A549 (cell line): ENCODE data around the gene HOXA4. TPM values are rescaled to one million over a fixed set of nuclear protein-coding genes. Genes with fewer than 3 reads are reported as not detected.

ENCODE experiments used
- ATAC-seq, 2 experiments: fragments of 200-7000 bp in 1 of 2; fragments of >200 bp in 1 of 2; cut with Nextera tagmentation in 1 of 2; cut with Tn5 transposase in 1 of 2; 3 replicates each; pipeline versions ENCODE4 v1.8.0 to v1.9.1; 2018 to 2020; ENCODE audit warnings: mild to moderate bottlenecking in 1 of 2, moderate library complexity in 1 of 2
- CTCF ChIA-PET: fragments of 300-600 bp; sonication (Branson Sonifier 250); formaldehyde crosslinking; extraction: SDS; loops from one replicate; lab custom pipeline; 2021; ENCODE audit warnings: antibody characterized with exemption, inconsistent platforms; lab: Yijun Ruan, JAX
- POLR2A ChIA-PET: fragments of 350-600 bp; formaldehyde crosslinking; extraction: SDS; loops from one replicate; lab custom pipeline; 2021; ENCODE audit warnings: antibody characterized with exemption, inconsistent platforms; lab: Yijun Ruan, JAX
- DNase-seq, 2 experiments: peaks; one replicate each; pipeline versions ENCODE4 v3.0.0 to v3.0.0-alpha.2; 2011 to 2016; ENCODE audit warnings: low read depth in 1 of 2, low spot score in 1 of 2
- FAIRE-seq: peaks from 2 replicates; lab custom pipeline; 2011; peaks lifted over from hg19 to GRCh38; lab: Jason Lieb, UNC
- H3K27ac ChIP-seq, 2 experiments: fragments of >200 bp; sonication (Bioruptor Twin); formaldehyde crosslinking; 3 replicates each; pipeline ENCODE4 v1.5.1; 2016 to 2017
- H3K4me1 ChIP-seq: fragments of >200 bp; sonication (Bioruptor Twin); formaldehyde crosslinking; 3 replicates; pipeline ENCODE4 v1.6.1; 2016
- H3K4me2 ChIP-seq: fragments of >200 bp; sonication (Bioruptor Twin); formaldehyde crosslinking; 3 replicates; pipeline ENCODE4 v1.6.1; 2016
- H3K4me3 ChIP-seq: fragments of >200 bp; sonication (Bioruptor Twin); formaldehyde crosslinking; 3 replicates; pipeline ENCODE4 v1.5.1; 2016
- H3K9me3 ChIP-seq: fragments of >200 bp; sonication (Bioruptor Twin); formaldehyde crosslinking; 3 replicates; pipeline ENCODE4 v1.6.1; 2016
- BCL3 ChIP-seq: fragments of >200 bp; sonication (Bioruptor Twin); formaldehyde crosslinking; IDR thresholded peaks from 3 replicates; pipeline ENCODE4 v1.6.1; 2016
- CHD2 ChIP-seq: fragments of 150-350 bp; IDR thresholded peaks from 2 replicates; pipeline ENCODE4 v1.6.1; 2014; ENCODE audit warnings: low read length; ENCODE audit not compliant: partially characterized antibody
- CHD4 ChIP-seq: fragments of 200-600 bp; sonication (generic); IDR thresholded peaks from 2 replicates; pipeline ENCODE4 v1.6.1; 2016; ENCODE audit warnings: antibody characterized with exemption, mild to moderate bottlenecking, borderline replicate concordance
- EHMT2 ChIP-seq: fragments of 200-600 bp; sonication (generic); IDR thresholded peaks from 2 replicates; pipeline ENCODE4 v1.6.1; 2016; ENCODE audit warnings: antibody characterized with exemption, low read depth, mild to moderate bottlenecking, moderate library complexity
- EP300 ChIP-seq, 2 experiments: fragments of >200 bp; sonication (Bioruptor Twin); formaldehyde crosslinking; IDR thresholded peaks; 2 replicates in 1 of 2; 3 replicates in 1 of 2; pipeline ENCODE4 v1.6.1; 2016 to 2017
- ESRRA ChIP-seq: fragments of 150-350 bp; IDR thresholded peaks from 2 replicates; pipeline ENCODE4 v1.6.1; 2014; ENCODE audit warnings: mild to moderate bottlenecking, low read length, borderline replicate concordance
- FOSB ChIP-seq: fragments of 250-450 bp; sonication (Bioruptor Pico); IDR thresholded peaks from 2 replicates; pipeline ENCODE4 v1.5.0; 2020; ENCODE audit warnings: mild to moderate bottlenecking, moderate library complexity
- FOSL2 ChIP-seq, 2 experiments: fragments of 450-650 bp in 1 of 2; fragments of >200 bp in 1 of 2; sonication (Bioruptor Twin) in 1 of 2; formaldehyde crosslinking; IDR thresholded peaks; 2 replicates each; pipeline versions ENCODE4 v1.5.0 to v1.6.1; 2016 to 2020; ENCODE audit warnings: mild to moderate bottlenecking in 1 of 2, moderate library complexity in 1 of 2
- FOXS1 ChIP-seq: fragments of 250-450 bp; sonication (Bioruptor Pico); IDR thresholded peaks from 2 replicates; pipeline ENCODE4 v1.5.0; 2020; ENCODE audit warnings: mild to moderate bottlenecking, moderate library complexity
- GATA3 ChIP-seq: IDR thresholded peaks from 2 replicates; pipeline ENCODE4 v1.6.1; 2012; ENCODE audit warnings: borderline replicate concordance
- HDAC2 ChIP-seq: fragments of 200-600 bp; sonication (generic); IDR thresholded peaks from 2 replicates; pipeline ENCODE4 v1.6.1; 2016
- HEYL ChIP-seq: fragments of 250-450 bp; sonication (Bioruptor Pico); IDR thresholded peaks from 2 replicates; pipeline ENCODE4 v1.8.0; 2021; ENCODE audit warnings: mild to moderate bottlenecking, moderate library complexity
- HOXA7 ChIP-seq: fragments of 250-450 bp; sonication (Bioruptor Pico); IDR thresholded peaks from 2 replicates; pipeline ENCODE4 v1.5.0; 2020; ENCODE audit warnings: mild to moderate bottlenecking, moderate library complexity
- HOXB13 ChIP-seq: fragments of 250-450 bp; sonication (Bioruptor Pico); IDR thresholded peaks from 2 replicates; pipeline ENCODE4 v1.5.0; 2020; ENCODE audit warnings: low read depth, mild to moderate bottlenecking, moderate library complexity
- HOXB5 ChIP-seq: fragments of 250-450 bp; sonication (Bioruptor Pico); IDR thresholded peaks from 2 replicates; pipeline ENCODE4 v1.5.0; 2020; ENCODE audit warnings: mild to moderate bottlenecking, moderate library complexity
- KDM1A ChIP-seq: fragments of 200-600 bp; sonication (generic); IDR thresholded peaks from 2 replicates; pipeline ENCODE4 v1.6.1; 2016; ENCODE audit warnings: low read depth, mild to moderate bottlenecking
- KDM5A ChIP-seq: fragments of 200-600 bp; sonication (generic); IDR thresholded peaks from 2 replicates; pipeline ENCODE4 v1.6.1; 2016; ENCODE audit warnings: antibody characterized with exemption, mild to moderate bottlenecking
- MYC ChIP-seq: IDR thresholded peaks from 2 replicates; pipeline ENCODE4 v1.6.1; 2012; ENCODE audit warnings: mild to moderate bottlenecking, inconsistent platforms, low read length, improper control_type of control experiment, borderline replicate concordance
- NR3C1 ChIP-seq: fragments of >200 bp; sonication (Bioruptor Twin); formaldehyde crosslinking; IDR thresholded peaks from 3 replicates; pipeline ENCODE4 v1.6.1; 2017
- PHF8 ChIP-seq: fragments of 200-600 bp; sonication (generic); IDR thresholded peaks from 2 replicates; pipeline ENCODE4 v1.6.1; 2016; ENCODE audit warnings: low read depth, mild to moderate bottlenecking, antibody characterized with exemption, moderate library complexity, borderline replicate concordance
- POLR2A ChIP-seq: IDR thresholded peaks from 2 replicates; pipeline ENCODE4 v1.6.1; 2012; ENCODE audit warnings: mild to moderate bottlenecking, low read length
- RARB ChIP-seq: fragments of 250-450 bp; sonication (Bioruptor Pico); IDR thresholded peaks from 2 replicates; pipeline ENCODE4 v1.8.0; 2021; ENCODE audit warnings: mild to moderate bottlenecking, moderate library complexity
- RFX5 ChIP-seq: fragments of 450-650 bp; IDR thresholded peaks from 2 replicates; pipeline ENCODE4 v1.7.1; 2014; ENCODE audit warnings: antibody characterized with exemption, mild to moderate bottlenecking, moderate library complexity
- SMC3 ChIP-seq: fragments of >200 bp; sonication (Bioruptor Twin); formaldehyde crosslinking; IDR thresholded peaks from 3 replicates; pipeline ENCODE4 v1.6.1; 2018; ENCODE audit warnings: inconsistent platforms
- TFCP2L1 ChIP-seq: fragments of 250-450 bp; sonication (Bioruptor Pico); IDR thresholded peaks from 2 replicates; pipeline ENCODE4 v1.5.0; 2021; ENCODE audit warnings: mild to moderate bottlenecking
- TP53 ChIP-seq: fragments of 250-450 bp; sonication (Bioruptor Pico); IDR thresholded peaks from 2 replicates; pipeline ENCODE4 v1.5.0; 2021; ENCODE audit warnings: mild to moderate bottlenecking, moderate library complexity
- ZNF302 ChIP-seq: fragments of 250-450 bp; sonication (Bioruptor Pico); IDR thresholded peaks from 2 replicates; pipeline ENCODE4 v1.9.0; 2021; ENCODE audit warnings: inconsistent platforms, mild to moderate bottlenecking, moderate library complexity
- WGBS: methylation state at CpG from one replicate; pipeline ENCODE4 v1.1.6; 2017; ENCODE audit errors: missing lambda C conversion rate; 5-methylcytosine and 5-hydroxymethylcytosine counted together
- polyA plus RNA-seq, 4 experiments: library from polyadenylated mRNA; depleted of rRNA in 3 of 4; stranded (reverse); fragments of >200 nt; fragmentation: RNase III in 1 of 4; extraction: RNeasy Plus Mini Kit Qiagen cat#74134 plus additional on column Dnase treatment in 1 of 4; gene quantifications; 2 replicates in 3 of 4; 3 replicates in 1 of 4; pipeline ENCODE4 v1.2.3, GENCODE V29; 2011 to 2017
- TF ChIP-seq, protein P1 (sequence below): fragments of >200 bp; sonication (Bioruptor Twin); formaldehyde crosslinking; IDR thresholded peaks from 3 replicates; pipeline ENCODE4 v1.5.1; 2016

The HOXA4 gene
- polyA plus RNA-seq, 2 of the 4 experiments (the other 2 are of a cell fraction), result 2.1 to 2.6 TPM

GRCh38 chr7:27132978-27133377 lies 2.4 kb upstream of the HOXA4 start:
- Histone ChIP-seq H3K4me2 (no peak overlapping the region), H3K4me3 (no peak overlapping the region), H3K4me1 (peaks cover 50% of the 10 kb centered on the region), H3K27ac (no peak overlapping the region), H3K9me3 (no peaks in the 10 kb centered on the region)
- DNase-seq (no peak), FAIRE-seq (no peak), ATAC-seq (no peak)
- CTCF ChIA-PET, result interaction anchor here (1.3 to 3.8 kb wide), 2 partner anchors 10 to 27 kb away, joined by 4 to 22 read pairs; partner anchors contain the start of gene HOXA5
- 77% methylated on average over 6 of the region's 6 CpGs for whole genome bisulfite sequencing
- TF ChIP-seq FOSL2 (IDR thresholded peaks at IDR 0.05) (no peak), FOSL2 (CRISPR knock-in tag; IDR thresholded peaks at IDR 0.05) (no peak), CHD4 (no peak), EP300 (IDR thresholded peaks at IDR 0.05) (no peak), KDM1A (no peak), EHMT2 (no peak), HOXB5 (CRISPR knock-in tag) (no peak), TP53 (CRISPR knock-in tag) (no peak), HEYL (CRISPR knock-in tag) (no peak), POLR2A (no peak), NR3C1 (no peak), CHD2 (no peak), GATA3 (no peak), RFX5 (no peak), PHF8 (no peak), TFCP2L1 (no peak), SMC3 (no peak), HDAC2 (no peak), FOSB (CRISPR knock-in tag) (no peak)
- POLR2A ChIA-PET, result no interaction called here

DNA sequence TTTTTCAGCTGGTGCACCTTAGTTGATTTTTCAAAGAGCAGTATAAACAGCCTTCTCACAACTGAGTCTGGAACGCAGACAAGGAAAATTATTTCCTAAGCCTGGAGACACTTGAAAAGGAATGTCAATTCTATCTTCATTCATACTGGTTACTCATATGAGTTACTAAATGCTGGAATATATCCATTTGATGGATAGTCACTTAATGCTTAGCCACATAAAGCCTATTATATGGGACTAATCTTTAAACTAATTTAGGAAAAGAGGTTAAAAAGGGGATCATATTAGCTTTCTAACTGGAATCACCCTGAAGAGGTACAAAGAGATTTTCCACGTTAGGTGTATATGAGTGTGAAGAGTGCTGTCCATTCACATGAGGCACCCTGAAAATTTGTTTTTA lies 1.7 kb upstream of the HOXA4 start:
- POLR2A ChIA-PET, result interaction anchor here (1.1 to 2.2 kb wide), 2 partner anchors 17 to 18 kb away, joined by 5 to 13 read pairs; no protein-coding TSS in a partner anchor
- H3K27ac ChIP-seq, result no peak overlapping the region
- no peak for TF ChIP-seq RARB (CRISPR knock-in tag)
- no peak for TF ChIP-seq ZNF302 (CRISPR knock-in tag)
- TF ChIP-seq GATA3, result no peak
- no peak for TF ChIP-seq FOXS1 (CRISPR knock-in tag)
- no peak for TF ChIP-seq HOXA7 (CRISPR knock-in tag)
- no peak for TF ChIP-seq KDM5A
- TF ChIP-seq MYC, result no peak
- TF ChIP-seq TP53 (CRISPR knock-in tag), result no peak
- TF ChIP-seq CHD4, result no peak
- no peak for TF ChIP-seq HEYL (CRISPR knock-in tag)
- TF ChIP-seq KDM1A, result no peak
- no peak for TF ChIP-seq ESRRA
- TF ChIP-seq, protein P1, sequence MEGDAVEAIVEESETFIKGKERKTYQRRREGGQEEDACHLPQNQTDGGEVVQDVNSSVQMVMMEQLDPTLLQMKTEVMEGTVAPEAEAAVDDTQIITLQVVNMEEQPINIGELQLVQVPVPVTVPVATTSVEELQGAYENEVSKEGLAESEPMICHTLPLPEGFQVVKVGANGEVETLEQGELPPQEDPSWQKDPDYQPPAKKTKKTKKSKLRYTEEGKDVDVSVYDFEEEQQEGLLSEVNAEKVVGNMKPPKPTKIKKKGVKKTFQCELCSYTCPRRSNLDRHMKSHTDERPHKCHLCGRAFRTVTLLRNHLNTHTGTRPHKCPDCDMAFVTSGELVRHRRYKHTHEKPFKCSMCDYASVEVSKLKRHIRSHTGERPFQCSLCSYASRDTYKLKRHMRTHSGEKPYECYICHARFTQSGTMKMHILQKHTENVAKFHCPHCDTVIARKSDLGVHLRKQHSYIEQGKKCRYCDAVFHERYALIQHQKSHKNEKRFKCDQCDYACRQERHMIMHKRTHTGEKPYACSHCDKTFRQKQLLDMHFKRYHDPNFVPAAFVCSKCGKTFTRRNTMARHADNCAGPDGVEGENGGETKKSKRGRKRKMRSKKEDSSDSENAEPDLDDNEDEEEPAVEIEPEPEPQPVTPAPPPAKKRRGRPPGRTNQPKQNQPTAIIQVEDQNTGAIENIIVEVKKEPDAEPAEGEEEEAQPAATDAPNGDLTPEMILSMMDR, result no peak
- TF ChIP-seq CHD2, result no peak
- TF ChIP-seq HOXB13, result no peak
- TF ChIP-seq BCL3, result no peak
- TF ChIP-seq, all 56 proteins: peak for 0
- H3K4me3 ChIP-seq, result no peak overlapping the region
- no peak for ATAC-seq
- H3K4me2 ChIP-seq, result no peak overlapping the region
- CTCF ChIA-PET, result interaction anchor here (0.9 to 3.8 kb wide), 9 partner anchors 10 to 446 kb away, joined by 3 to 22 read pairs (median 4); partner anchors contain the start of gene HOXA5
- FAIRE-seq, result no peak
- H3K4me1 ChIP-seq, result peaks cover 42% of the 10 kb centered on the region
- H3K9me3 ChIP-seq, result no peaks in the 10 kb centered on the region
- WGBS, result 75% methylated on average over 2 of the region's 2 CpGs
- no peak for DNase-seq
